A172 (cell line): ENCODE results near the gene HDAC5. TPM values are rescaled to one million over a fixed set of nuclear protein-coding genes. Genes with fewer than 3 reads are reported as not detected.
"Not testable (repeated sequence)": the region's sequence is repeated elsewhere in the genome, so short reads cannot be mapped to it uniquely, and the experiment has no call there.

Experiments
- DNase-seq: peaks from one replicate; pipeline ENCODE4 v3.0.0-alpha.2; 2015; ENCODE audit warnings: low spot score
- total RNA-seq: library from RNA; depleted of rRNA; stranded (reverse); fragments of >200 nt; shearing (Covaris generic); gene quantifications from 2 replicates; pipeline ENCODE4 v1.2.3, GENCODE V29; 2014; rRNA removed

Gene HDAC5
- 33.8 and 41.0 TPM in 2 replicates for total RNA-seq

DNA sequence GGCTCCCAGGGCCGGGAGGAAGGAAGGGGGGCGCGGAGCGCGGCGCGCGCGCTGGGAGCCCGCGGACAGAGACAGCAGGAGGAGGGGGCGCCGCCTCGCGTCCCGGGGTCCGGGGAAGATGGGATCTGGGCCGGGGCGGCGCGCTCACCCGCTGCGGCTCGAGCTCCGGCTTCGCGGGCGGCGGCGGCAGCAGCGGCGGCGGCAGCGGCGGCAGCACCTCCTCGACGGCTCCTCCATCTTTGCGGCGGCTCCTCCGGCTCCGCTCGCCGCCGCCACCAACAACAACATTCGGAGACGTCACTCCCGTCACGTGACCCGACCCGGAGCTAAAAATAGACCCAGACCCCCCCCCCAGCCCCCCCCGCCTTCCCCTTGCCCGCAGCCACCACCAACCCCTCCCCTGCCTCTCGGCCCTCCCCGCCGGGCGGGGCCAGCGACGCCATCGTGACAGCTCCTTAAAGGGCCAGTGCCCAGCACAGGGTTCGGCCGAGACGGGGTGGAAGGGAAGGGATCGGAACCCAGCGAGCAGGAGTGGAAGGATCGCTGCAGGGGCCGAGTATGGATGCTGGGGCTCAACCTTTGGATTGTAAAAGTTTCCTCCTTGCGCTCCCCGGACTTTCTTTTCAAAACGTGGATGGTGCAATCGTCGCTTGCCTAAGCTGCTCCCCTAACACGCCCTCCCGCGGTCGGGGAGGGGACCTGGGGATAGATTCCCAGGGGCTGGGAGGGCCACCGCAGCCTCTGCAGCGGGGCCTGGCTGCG lies at the start of gene HDAC5:
HDAC5 (minus strand) TSS at position 286 of the 762 bp plus-strand sequence. CDS start 6,126 bp downstream, outside the sequence.
- DNase-seq, result peak; percentile 87

DNA sequence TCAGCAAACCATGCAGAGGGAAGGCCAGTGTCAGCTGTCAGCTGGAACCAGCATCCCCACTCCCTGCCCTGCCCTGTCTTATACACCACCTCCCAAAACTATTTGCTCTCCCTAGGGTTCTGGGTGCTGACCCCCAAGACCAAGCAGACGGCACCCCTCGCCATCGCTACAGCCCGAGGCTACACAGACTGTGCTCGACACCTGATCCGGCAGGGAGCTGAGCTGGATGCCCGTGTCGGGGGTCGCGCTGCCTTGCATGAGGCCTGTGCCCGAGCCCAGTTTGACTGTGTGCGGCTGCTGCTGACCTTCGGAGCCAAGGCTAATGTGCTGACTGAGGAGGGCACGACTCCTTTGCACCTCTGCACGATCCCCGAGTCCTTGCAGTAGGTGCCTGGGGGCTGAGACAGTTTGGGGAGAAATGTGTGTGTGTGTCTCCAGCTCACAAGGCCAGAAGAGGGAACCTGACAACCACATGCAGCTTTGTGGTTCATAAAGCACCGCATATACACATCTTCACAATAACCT lies 48.6 kb upstream of the HDAC5 start:
- no peak for DNase-seq

DNA sequence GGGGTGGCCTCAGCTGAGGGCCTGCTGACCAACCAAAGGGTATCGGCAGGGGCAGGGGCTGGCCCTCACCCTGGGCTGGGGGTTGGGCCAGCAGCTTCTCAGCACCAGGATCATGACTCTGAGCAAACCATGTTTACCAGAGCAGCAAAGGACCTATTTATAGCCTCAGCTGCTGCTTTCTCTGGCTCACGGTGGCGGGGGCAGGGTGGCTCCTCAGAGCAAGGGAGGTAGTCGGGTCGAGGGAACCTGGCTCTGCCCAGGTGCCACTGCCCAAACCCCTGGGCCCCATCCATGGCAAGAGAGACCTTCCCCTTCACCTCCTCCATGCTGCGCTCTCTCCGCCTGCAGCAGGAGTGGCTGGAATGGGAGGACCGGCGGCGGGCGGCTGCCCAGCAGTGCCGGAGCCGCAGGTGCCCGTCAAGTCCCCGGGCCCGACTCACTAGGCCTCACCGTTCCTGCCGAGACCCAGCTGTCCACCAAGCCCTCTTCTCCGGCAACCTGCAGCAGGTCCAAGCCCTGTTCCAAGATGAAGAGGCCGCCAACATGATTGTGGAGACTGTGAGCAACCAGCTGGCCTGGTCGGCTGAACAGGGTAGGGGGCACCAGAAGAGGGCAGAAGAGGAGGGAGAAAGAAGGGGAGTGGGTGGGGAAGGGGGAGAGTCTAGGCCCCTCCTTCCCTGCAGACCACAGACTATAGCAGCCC lies 47.2 kb upstream of the HDAC5 start, which contains the start of gene ASB16:
ASB16 (plus strand) TSS at position 206 of the 703 bp plus-strand sequence; CDS start at position 292, 86 bp downstream.
- DNase-seq, result peak; percentile 31

DNA sequence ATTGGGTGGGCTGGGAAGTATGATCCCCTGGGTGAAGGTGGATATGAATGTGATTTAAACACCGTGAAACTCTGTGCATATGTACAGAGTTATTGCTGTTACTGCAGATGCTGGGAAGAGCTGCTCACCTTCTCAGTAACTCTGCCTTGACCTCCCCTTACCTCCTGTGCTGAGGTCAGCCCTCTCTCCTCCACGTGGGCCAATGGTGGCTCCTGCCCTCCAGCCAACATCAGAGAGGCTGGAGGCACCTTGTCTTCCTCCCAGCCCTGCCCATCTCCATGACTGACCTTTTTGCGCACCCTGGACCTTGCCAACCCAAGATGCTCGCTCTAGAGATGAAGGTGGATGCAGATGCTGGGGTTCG lies 46.7 kb upstream of the HDAC5 start:
- no peak for DNase-seq

DNA sequence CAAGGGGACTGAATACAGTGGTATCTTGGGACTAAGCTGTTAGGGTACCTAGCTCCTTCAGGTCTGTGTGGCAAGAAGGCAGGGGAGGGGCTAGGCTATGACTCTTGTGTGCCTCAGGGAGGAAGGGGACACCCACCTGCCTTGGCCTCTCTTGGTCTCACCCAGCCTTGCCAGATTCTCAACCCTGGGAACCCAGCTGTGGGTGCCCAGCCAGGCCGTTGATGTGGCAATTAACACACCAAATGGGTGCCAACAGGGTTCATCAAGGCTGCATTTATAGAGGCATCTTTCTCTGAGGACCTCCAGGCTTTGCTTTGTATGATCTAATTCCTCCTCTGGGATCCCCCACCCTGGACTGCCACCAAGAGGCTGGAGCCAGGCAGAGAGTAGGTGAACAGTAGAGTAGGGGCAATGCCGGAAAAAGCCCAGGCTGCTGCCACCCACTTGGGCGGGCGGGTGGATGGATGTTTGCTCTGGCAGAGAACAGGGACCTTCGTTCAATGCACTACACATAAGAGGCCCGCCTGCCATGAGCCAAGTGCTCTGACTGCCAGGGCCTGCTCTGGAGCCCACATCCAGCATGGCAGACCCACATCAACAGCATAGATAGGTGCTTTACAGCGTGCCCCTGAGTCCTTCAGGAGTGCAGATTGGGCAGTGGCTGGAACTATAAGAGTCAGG lies 43.9 kb upstream of the HDAC5 start:
- no peak for DNase-seq

DNA sequence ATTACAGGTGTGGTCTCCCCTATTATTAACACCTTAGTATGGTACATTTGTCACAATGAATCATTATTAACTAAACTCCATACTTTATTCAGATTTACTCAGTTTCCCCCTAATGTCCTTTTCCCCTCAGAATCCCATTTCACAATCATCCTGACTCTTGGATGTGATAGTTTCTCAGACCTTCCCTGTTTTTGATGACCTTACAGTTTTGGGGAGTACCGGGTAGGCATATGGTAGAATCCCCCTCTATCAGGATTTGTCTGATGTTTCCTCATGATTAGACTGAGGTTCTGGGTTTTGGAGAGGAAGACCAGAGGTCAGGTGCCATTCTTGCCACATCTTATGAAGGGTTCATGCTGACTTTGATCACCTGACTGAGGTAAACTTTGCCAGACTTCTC lies 41.0 kb upstream of the HDAC5 start:
- DNase-seq, result no peak

DNA sequence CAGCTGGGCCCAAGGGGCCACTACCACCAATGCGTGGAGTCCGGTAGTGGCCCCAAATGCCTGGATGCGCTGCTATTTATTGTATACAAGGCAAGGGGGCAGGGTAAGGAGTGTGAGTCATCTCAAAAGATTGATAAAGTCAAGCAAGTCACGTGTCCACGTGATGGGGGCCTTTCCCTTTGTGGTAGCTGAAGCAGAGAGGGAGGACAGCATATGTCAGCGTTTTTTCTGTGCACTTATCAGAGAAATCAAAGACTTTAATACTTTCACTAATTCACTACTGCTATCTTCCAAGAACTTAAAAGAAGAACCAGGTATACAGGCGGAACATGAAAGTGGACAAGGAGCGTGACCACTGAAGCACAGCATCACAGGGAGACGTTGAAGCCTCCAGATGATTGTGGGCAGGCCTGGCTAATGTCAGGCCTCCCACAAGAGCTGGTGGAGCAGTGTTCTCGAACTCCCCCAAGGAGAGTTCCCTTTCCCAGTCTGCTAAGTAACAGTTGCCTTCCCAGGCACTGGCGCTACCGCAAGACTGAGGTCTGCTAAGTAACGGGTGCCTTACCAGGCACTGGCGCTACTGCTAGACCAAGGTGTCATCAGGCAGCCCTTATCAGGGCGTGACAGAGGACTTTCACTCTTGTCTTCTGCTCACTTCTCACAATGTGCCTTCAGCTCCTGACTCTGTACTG lies 36.2 kb upstream of the HDAC5 start:
- peak; percentile 64 for DNase-seq

DNA sequence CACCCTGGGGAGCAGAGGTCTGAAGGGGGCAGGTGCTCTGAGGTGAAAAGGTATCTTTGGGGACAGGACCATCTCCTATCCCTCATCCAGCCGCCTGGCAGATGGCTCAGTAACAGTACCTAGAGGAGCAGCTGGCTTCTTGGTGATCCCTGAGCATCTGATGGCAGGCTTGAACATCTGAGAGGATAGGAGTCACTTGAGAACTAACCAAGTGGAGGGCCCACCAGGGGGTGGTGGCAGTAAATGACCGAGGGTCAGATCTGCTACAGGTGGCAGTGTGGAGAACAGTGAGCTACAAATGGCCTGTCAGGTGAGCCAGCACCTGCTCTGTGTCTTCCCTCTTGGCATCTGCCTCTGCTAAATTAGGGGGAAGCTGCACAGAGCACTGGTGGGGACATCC lies 32.0 kb upstream of the HDAC5 start:
- DNase-seq, result no peak

DNA sequence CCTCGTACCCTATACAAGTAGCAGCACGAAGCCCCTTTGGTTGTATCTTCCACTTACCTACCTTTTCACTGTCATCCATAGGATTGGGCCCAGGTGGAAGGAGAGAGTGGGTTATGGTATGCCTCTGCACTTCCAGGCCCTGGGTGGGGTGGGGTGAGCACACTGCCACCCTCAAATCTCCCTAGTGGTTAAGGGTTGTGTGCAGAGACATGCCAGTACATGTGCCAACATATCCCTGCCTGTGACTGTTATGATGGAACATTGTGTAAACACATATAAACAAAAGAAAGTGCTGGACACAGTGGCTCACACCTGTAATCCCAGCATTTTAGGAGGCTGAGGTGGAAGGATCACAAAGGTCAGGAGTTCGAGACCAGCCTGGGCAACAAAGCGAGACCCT lies 29.4 kb upstream of the HDAC5 start:
- DNase-seq, result no peak

DNA sequence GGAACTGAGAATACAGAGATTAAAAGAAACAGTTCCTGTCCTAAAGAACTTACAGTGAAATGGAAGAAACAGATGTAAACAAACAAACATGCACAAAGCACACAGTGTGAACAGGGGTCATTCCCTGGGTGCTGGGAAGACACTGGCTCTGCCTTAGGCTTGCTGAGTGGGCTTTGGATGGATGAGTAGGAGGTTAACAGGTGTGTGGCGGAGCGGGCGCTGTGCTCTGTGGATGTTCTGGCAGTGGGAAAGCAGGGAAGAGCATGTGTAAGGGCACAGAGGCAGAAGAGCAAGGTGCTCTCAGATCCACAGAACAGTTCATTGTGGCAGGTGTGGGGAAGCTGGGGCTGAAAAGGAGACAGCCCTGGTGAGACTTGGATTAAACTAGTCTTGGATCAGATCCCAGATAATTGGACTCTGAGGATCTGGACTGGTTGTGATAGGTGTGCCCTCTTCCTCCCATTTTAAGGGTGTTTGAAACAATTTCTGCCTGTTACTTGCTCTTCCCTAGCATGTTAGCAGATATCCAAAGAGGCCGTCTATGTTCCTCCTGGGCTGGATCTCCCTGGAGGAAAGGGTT lies 26.4 kb upstream of the HDAC5 start:
- no peak for DNase-seq

DNA sequence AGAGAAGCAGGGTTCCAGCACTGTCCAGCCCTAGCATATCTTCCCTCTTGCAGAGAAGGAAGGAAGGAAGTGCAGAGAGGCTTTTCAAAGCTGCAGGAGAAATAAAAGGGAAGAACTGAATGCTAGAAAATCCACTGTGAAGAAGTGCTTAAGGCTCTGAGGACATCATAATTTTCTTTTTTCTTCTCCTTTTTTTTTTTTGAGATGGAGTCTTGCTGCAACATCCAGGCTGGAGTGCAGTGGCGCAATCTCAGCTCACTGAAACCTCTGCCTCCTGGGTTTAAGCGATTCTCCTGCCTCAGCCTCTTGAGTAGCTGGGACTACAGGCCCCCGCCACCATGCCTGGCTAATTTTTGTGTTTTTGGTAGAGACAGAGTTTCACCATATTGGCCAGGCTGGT lies 25.6 kb upstream of the HDAC5 start:
- not testable (repeated sequence) for DNase-seq

DNA sequence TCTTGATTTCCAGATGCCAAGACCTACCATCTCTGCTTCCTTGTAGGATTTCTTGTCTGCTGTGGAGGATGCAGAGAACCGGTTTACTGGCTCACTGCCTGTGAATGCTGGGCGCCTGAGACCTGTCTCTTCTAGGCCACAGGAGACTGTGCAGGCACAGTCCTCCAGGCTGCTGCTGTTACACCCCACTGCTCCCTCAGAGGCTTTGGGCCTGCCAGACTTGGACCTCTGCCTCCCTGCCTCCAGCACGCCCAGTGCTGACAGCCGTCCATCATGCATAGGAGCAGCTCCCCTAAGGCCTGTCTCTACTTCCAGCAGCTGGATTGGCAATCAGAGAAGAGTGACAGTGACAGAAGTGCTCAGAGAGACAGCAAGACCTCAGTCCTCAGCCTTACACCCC lies 24.4 kb upstream of the HDAC5 start:
- no peak for DNase-seq

DNA sequence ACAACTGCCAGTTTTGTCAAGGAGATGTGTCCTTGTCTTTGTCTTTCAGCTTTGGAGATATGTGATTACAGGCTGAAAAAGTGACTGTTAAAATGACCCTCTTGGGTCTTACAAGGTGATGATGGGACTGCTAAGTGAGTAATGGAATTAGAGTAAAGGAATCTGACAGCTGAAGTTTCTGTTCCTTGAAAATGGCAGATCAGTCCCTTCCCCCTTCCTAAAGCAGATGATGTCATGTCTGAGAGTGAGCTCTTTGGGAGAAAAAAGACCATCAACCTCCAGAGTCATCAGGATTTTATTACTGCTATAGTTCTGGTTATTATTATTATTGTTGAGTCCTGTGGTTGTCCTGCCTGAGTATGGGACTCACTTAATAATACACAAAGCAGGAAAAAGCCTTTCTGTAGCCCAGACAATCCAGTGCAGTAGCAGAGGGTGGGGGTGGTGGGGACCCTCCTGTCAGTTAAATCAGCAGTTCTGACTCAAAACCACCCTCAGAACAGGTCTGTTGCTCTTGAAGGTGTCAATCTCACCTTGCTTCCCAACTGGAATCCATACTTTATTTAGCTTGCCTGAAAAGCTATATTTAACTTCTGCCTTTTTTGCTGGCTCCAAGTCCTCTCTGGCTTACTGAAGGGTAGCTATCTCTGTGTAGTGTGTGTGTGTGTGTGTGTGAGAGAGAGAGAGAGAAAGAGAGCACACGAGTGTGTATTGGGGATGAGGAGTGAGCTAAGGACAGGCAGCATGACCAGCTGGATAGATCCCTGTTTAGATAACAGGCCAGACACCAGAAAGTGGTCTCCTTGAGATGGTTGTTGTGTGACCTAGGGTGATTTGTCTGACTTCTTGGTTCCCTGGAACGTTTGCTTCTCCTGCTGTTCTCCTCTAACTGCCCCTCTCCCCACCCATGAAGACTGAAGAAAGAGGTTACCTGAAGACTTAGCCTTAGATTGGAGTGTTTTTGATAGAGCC lies 23.2 kb upstream of the HDAC5 start:
- DNase-seq, result no peak

DNA sequence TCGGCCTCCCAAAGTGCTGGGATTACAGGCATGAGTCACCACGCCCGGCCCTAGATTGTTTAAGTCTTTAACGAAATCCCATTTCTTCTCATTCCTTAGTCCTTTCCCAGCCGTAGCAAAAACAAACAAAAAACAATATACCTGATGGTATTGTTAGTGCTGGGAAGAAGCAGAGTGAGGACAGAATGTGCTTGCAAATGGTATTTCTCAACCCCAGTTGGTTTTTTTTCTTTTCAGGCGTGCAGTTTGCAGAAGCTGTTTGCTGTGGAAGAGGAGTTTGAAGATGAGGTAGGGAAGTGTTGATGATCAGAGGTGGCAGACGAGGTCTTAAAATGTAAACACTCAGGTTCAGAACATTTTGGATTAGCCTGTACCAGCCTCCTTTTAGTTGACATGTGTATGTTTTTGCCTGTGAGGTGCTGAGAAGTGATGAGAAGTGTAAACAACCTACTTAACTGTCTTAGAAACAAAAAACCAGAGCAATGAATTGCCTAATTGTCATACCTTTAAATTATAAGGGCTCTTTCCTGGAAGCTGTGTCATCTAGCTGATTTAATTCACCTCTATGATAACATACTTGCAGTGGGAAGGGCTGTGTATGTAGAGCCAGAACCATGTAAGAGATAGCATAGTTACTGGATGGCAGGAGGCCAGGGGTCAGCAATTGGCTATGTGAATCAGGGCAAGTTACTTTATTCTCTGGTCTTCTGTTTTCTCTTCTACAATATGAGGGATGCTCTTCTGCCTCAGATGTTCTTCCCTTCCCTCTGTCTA lies 21.7 kb upstream of the HDAC5 start:
- DNase-seq, result no peak

DNA sequence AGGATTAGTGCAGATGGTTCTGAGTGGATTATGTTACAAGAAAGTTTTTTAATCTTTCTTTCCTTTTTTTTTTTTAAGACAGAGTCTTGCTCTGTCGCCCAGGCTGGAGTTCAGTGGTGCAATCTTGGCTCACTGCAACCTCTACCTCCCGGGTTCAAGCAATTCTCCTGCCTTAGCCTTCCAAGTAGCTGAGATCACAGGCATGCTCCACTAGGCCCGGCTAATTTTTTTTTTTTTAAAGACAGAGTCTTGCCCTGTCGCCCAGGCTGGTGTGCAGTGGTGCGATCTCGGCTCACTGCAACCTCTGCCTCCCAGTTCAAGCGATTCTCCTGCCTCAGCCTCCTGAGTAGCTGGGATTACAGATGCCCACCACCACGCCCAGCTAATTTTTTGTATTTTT lies 20.5 kb upstream of the HDAC5 start:
- not testable (repeated sequence) for DNase-seq

DNA sequence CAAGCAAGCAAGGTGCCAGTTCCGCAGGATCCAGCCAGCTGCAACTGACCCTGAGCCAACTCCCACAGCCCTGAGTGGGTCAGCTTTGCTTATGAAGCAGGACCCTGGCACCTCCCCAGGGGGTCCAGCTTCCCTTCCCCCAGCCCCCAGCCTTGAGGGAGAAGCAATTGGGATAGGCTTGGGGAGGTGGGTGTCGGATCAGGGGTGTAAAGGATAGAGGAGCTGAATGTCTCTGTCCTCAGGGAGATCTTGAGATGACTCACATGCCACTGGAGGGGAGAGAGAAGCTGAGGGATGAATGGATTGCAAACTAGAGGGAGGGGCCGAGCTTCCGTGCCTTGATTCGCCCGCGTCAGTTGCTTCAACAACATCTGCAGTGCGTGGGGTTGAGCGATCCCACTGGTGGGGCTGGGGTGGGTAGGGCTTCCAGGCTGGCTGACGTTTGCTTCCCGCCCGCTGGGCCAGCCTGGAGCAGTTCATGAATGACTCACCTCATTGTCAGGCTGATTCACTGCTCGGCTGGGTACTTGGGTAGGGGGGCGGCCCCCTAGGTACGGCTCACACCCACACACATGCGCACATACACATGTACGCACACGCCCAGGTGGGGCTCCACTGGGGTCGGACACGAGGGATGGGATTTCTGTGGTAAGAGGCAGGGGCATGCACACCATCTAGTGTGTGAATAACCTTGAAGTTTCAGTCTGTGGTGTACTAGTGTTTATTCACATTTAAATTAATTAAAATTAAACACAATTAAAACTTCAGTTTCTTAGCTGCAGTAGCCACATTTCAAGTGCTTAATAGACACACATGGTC lies 14.7 kb upstream of the HDAC5 start:
- peak; percentile 99 for DNase-seq

DNA sequence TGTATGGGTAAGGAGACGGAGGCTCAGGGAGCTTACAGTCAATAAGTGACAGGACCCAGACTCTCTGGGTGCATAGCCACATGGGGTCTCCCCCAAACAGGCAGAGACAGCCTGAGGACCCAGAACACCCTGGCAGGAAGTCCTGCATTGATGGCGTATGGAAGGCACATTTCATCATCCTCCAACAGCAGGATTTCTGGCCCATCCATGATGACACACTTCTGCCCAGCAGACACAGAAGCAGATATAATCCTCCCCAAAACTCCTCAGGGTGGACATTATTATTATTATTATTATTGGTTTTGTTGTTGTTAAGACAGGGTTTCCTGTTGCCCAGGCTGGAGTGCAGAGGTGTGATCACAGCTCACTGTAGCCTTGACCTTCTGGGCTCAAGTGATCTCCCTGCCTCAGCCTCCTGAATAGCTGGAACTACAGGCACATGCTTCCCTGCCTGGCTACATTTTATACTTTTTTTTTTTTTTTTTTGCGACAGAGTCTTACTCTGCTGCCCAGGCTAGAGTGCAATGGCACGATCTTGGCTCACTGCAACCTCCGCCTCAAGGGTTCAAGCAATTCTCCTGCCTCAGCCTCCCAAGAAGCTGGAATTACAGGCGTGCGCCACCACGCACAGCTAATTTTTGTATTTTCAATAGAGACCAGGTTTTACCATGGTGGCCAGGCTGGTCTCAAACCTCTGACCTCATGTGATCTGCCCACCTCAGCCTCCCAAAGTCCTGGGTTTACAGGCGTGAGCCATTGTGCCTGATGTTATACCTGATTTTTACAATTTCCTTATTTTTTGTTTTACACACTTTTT lies 11.5 kb upstream of the HDAC5 start:
- no peak for DNase-seq
